Subcutaneous abdominal adipose tissue (tissue), 5 donors: ENCODE results near the gene PIEZO2.
"Not testable (repeated sequence)": the region's sequence is repeated elsewhere in the genome, so short reads cannot be mapped to it uniquely, and the experiment has no call there.

Experiments used
- H3K27ac ChIP-seq: one replicate; pipeline ENCODE4 v1.7.0; 2013; ENCODE audit warnings: low read depth, mild to moderate bottlenecking, inconsistent platforms, low read length, moderate library complexity
- H3K27me3 ChIP-seq, 5 donors: one replicate each; pipeline ENCODE4 v1.7.0; 2013; ENCODE audit warnings: low read length in 5 of 5, inconsistent platforms in 1 of 5; ENCODE audit not compliant: control insufficient read depth in 5 of 5, insufficient read depth in 4 of 5
- H3K36me3 ChIP-seq, 5 donors: one replicate each; pipeline ENCODE4 v1.7.0; 2013; ENCODE audit warnings: low read length in 5 of 5; ENCODE audit not compliant: control insufficient read depth in 5 of 5, insufficient read depth in 5 of 5
- H3K4me1 ChIP-seq, 5 donors: one replicate each; pipeline ENCODE4 v1.7.0; 2013; ENCODE audit warnings: low read length in 5 of 5, mild to moderate bottlenecking in 3 of 5, moderate library complexity in 1 of 5; ENCODE audit not compliant: control insufficient read depth in 5 of 5, insufficient read depth in 5 of 5
- H3K4me3 ChIP-seq, 5 donors: one replicate each; pipeline ENCODE4 v1.7.0; 2013; ENCODE audit warnings: low read length in 5 of 5, low read depth in 1 of 5
- H3K9ac ChIP-seq, 5 donors: one replicate each; pipeline ENCODE4 v1.7.0; 2013; ENCODE audit warnings: low read length in 5 of 5, mild to moderate bottlenecking in 4 of 5, moderate library complexity in 3 of 5
- H3K9me3 ChIP-seq, 5 donors: one replicate each; pipeline ENCODE4 v1.7.0; 2013; ENCODE audit warnings: low read length in 5 of 5; ENCODE audit not compliant: control insufficient read depth in 5 of 5
- donor health status: healthy.
- donor health status: healthy.
- donor health status: healthy.
- donor health status: healthy.
- donor health status: healthy.

The PIEZO2 gene

DNA sequence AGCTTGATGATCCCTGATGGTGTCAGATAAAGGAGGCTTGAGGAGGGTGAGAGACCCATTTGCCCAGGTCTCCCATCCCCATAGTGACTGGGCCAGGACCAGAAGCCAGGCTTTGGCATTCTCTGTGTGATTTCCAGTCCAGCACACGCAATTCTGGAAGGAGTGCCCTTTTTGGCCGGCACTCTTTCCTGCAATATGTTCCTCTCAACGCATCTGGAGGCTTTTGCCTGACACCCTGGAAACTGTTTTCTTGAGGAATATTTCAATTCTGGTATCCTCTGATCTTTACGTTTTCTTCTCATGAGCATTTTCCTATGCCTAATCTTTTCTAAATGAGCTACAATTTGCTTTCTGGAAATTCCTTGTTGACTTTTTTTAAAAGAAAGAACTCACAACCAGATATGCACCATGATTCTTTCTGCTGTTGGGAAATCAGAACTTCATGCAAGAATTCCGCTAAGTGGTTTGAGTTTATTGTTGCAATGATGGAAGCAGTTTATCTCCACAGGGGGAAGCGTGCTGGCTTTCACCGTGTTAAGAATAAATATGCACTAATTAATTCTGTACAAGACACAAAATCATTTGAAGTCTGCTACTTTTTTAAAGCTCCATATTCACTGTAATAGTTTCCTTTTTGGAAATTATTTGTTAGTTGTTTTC is 479.8 kb downstream of the PIEZO2 start:
- Histone ChIP-seq H3K9ac (no peak overlapping the region), H3K27ac (no peak overlapping the region), H3K4me1 (no peaks in the 10 kb centered on the region), H3K4me3 (no peak overlapping the region), H3K36me3 (no peaks in the 10 kb centered on the region), H3K9me3 (no peaks in the 10 kb centered on the region), H3K27me3 (no peaks in the 10 kb centered on the region)

GRCh38 chr18:10663750-10664149 is 485.6 kb downstream of the PIEZO2 start:
- Histone ChIP-seq H3K4me3 (no peak overlapping the region), H3K4me1 (peaks cover 0 to 11% (median 0%) of the 10 kb centered on the region in 5 donors), H3K9me3 (no peaks in the 10 kb centered on the region), H3K9ac (no peak overlapping the region), H3K27ac (no peak overlapping the region), H3K36me3 (no peaks in the 10 kb centered on the region), H3K27me3 (peaks cover 0 to 3% (median 0%) of the 10 kb centered on the region in 5 donors)

GRCh38 chr18:10661317-10661716 is 488.1 kb downstream of the PIEZO2 start:
- Histone ChIP-seq H3K27me3 (peaks cover 0 to 3% (median 0%) of the 10 kb centered on the region in 5 donors), H3K36me3 (no peaks in the 10 kb centered on the region), H3K27ac (no peak overlapping the region), H3K9ac (no peak overlapping the region), H3K9me3 (no peaks in the 10 kb centered on the region), H3K4me1 (peaks cover 0 to 11% (median 0%) of the 10 kb centered on the region in 5 donors), H3K4me3 (no peak overlapping the region)

DNA sequence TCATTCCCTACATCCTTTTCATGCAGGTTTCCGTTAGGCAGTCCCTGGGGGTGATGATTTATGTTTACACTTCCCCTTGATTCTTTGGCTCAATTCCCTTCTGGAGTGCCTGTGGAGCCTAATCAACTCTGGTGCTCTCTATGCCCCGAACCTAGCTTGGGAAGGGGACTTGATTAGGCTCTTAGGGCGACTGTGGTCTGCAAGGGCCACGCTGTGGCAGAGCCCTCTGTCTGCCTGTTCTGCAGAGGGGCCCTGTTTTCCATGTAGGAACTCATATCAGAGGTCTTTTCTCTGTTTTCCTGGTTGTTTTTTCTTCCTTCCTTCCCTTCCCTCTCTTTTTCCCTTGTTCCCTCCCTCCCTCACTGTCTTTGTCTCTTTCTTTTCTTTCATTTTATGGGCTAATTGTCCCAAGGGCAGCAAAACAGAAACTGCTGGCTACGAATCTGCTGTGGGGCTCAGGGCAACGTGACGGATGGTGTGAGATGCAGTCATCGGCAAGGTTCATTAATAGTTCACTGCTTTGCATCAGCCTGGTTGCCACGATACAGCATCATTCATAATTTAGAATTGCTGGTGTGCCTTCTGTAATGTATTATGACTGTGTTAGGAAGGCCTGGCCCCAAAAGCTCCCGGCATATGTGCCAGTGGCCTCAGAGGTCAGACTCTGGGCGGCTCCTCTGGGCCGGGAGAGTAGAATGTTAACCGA is 489.0 kb downstream of the PIEZO2 start:
- no peak overlapping the region for H3K9ac ChIP-seq
- H3K27ac ChIP-seq: no peak overlapping the region

GRCh38 chr18:10659594-10659993 is 489.8 kb downstream of the PIEZO2 start:
- H3K36me3 ChIP-seq: no peaks in the 10 kb centered on the region
- H3K27me3 ChIP-seq: peaks cover 0 to 3% (median 0%) of the 10 kb centered on the region in 5 donors
- peaks cover 0 to 11% (median 0%) of the 10 kb centered on the region in 5 donors for H3K4me1 ChIP-seq

More for the DNA sequence above, 489.0 kb downstream of the PIEZO2 start:
- peak overlapping the region in 1 of 5 donors; percentile 23 for H3K4me3 ChIP-seq
- H3K36me3 ChIP-seq: no peaks in the 10 kb centered on the region
- H3K27me3 ChIP-seq: peaks cover 0 to 3% (median 0%) of the 10 kb centered on the region in 5 donors
- H3K4me1 ChIP-seq: peaks cover 0 to 11% (median 0%) of the 10 kb centered on the region in 5 donors
- H3K9me3 ChIP-seq: no peaks in the 10 kb centered on the region

GRCh38 chr18:10659000-10659399 is 490.4 kb downstream of the PIEZO2 start:
- no peak overlapping the region for H3K4me3 ChIP-seq
- no peak overlapping the region for H3K9ac ChIP-seq
- peaks cover 0 to 3% (median 0%) of the 10 kb centered on the region in 5 donors for H3K27me3 ChIP-seq
- H3K4me1 ChIP-seq: peaks cover 0 to 11% (median 0%) of the 10 kb centered on the region in 5 donors
- no peaks in the 10 kb centered on the region for H3K36me3 ChIP-seq
- H3K27ac ChIP-seq: no peak overlapping the region
- H3K9me3 ChIP-seq: no peaks in the 10 kb centered on the region

More at GRCh38 chr18:10659594-10659993, 489.8 kb downstream of the PIEZO2 start:
- Histone ChIP-seq H3K4me3 (no peak overlapping the region), H3K9me3 (no peaks in the 10 kb centered on the region), H3K9ac (no peak overlapping the region), H3K27ac (no peak overlapping the region)

DNA sequence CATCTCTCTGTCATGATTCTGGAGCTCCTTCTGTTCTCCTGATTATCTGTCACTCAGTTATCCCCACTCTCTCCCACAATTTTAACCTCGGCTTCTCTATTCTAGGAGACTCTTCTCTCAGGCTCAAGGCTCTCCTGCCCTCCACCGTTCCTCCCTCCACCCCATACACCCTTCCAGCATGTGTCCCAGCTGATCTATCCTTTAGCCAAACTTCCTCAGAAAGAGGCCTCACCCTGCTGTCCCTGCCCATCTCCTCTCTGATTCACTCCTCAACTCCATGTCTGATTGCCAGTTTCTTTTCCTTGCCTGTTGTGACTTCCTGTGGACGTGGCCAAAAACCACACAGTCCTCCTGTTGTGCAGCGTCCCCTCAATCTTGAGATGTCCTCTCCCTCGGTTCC is 505.4 kb downstream of the PIEZO2 start:
- not testable (repeated sequence) for H3K9me3 ChIP-seq, H3K36me3 ChIP-seq, H3K27me3 ChIP-seq, H3K9ac ChIP-seq, H3K4me3 ChIP-seq, H3K4me1 ChIP-seq, H3K27ac ChIP-seq

GRCh38 chr18:10642915-10643524 is 506.3 kb downstream of the PIEZO2 start:
- H3K36me3 ChIP-seq, H3K4me3 ChIP-seq, H3K4me1 ChIP-seq, H3K27ac ChIP-seq, H3K9ac ChIP-seq, H3K27me3 ChIP-seq, H3K9me3 ChIP-seq: not testable (repeated sequence)

DNA sequence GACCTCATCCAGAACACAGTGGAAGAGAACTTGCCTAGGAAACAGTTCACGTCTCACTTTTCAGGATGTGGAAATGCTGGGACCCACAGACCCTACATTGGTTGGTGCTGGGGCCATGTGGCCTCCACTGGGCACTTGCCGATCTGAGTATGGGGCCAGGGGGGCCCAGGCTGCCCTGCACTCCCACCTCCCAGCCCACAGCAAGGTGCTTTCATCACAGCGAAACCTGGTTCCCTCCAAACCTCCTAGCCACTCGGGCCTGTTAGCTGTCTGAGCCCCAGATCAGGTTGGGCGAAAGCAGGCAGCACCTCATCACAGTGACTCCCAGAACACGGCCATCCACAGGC is 510.9 kb downstream of the PIEZO2 start:
- H3K4me3 ChIP-seq, H3K27ac ChIP-seq, H3K9ac ChIP-seq, H3K36me3 ChIP-seq, H3K9me3 ChIP-seq, H3K27me3 ChIP-seq, H3K4me1 ChIP-seq: not testable (repeated sequence)

GRCh38 chr18:10637858-10638538 is 511.4 kb downstream of the PIEZO2 start:
- not testable (repeated sequence) for H3K4me1 ChIP-seq, H3K4me3 ChIP-seq, H3K27me3 ChIP-seq, H3K9ac ChIP-seq, H3K36me3 ChIP-seq, H3K27ac ChIP-seq, H3K9me3 ChIP-seq
